K562 (cell line): Measurements from ENCODE around the gene PRTFDC1.

Experiments
- NBN ChIP-seq: fragments of 450-650 bp; IDR thresholded peaks from 2 replicates; pipeline ENCODE4 v1.6.1; 2016; ENCODE audit warnings: low read depth, mild to moderate bottlenecking
- SP1 ChIP-seq: sonication (generic); formaldehyde crosslinking; IDR thresholded peaks from 2 replicates; pipeline ENCODE4 v1.8.1; 2022; ENCODE audit warnings: mild to moderate bottlenecking, missing genetic modification reagents
- ZBTB5 ChIP-seq: fragments of 450-650 bp; IDR thresholded peaks from 2 replicates; pipeline ENCODE4 v1.6.1; 2017; ENCODE audit warnings: antibody characterized with exemption

- TF ChIP-seq NBN (no peak), ZBTB5 (no peak), SP1 (CRISPR knock-in tag) (no peak)
These were observed 80.2 kb downstream of the PRTFDC1 start for GRCh38 chr10:24872049-24872789.
